Amniotic epithelial cell (primary cell): Measurements from ENCODE around the gene LDLRAD4.

Source experiments
- DNase-seq: peaks from one replicate; pipeline ENCODE4 v3.0.0-alpha.2; 2010; ENCODE audit warnings: low read depth

The LDLRAD4 gene

GRCh38 chr18:13430663-13431062, 212.1 kb downstream of the LDLRAD4 start:
- no peak for DNase-seq

GRCh38 chr18:13431886-13432285, 213.3 kb downstream of the LDLRAD4 start:
- no peak for DNase-seq

- no peak for DNase-seq
Measured at GRCh38 chr18:13433125-13433524, 214.6 kb downstream of the LDLRAD4 start.

- DNase-seq: peak; percentile 28
Measured at GRCh38 chr18:13433685-13434084, 215.1 kb downstream of the LDLRAD4 start.

- DNase-seq: no peak
Measured at GRCh38 chr18:13434854-13435253, 216.3 kb downstream of the LDLRAD4 start.

GRCh38 chr18:13435586-13436333, 217.2 kb downstream of the LDLRAD4 start:
- peak; percentile 86 for DNase-seq

GRCh38 chr18:13436576-13436975, 218.0 kb downstream of the LDLRAD4 start:
- DNase-seq: no peak

GRCh38 chr18:13437034-13437433, 218.5 kb downstream of the LDLRAD4 start:
- no peak for DNase-seq

GRCh38 chr18:13437796-13438506, 219.4 kb downstream of the LDLRAD4 start:
- no peak for DNase-seq

- DNase-seq: peak; percentile 63
Measured at GRCh38 chr18:13438507-13439056, 220.0 kb downstream of the LDLRAD4 start.

GRCh38 chr18:13439461-13439860, 220.9 kb downstream of the LDLRAD4 start:
- no peak for DNase-seq

GRCh38 chr18:13440277-13441248, 222.0 kb downstream of the LDLRAD4 start:
- DNase-seq: no peak

- no peak for DNase-seq
Measured at GRCh38 chr18:13441736-13442135, 223.2 kb downstream of the LDLRAD4 start.

- DNase-seq: no peak
Measured at GRCh38 chr18:13442451-13442850, 223.9 kb downstream of the LDLRAD4 start.

GRCh38 chr18:13443552-13443951, 225.0 kb downstream of the LDLRAD4 start:
- DNase-seq: no peak

GRCh38 chr18:13444430-13445240, 226.1 kb downstream of the LDLRAD4 start:
- DNase-seq: no peak

GRCh38 chr18:13445241-13445897, 226.8 kb downstream of the LDLRAD4 start:
- DNase-seq: no peak

GRCh38 chr18:13446024-13446423, 227.5 kb downstream of the LDLRAD4 start:
- DNase-seq: no peak

GRCh38 chr18:13446610-13447461, 228.3 kb downstream of the LDLRAD4 start:
- DNase-seq: no peak
